ENCODE results near the gene B4GALT4.
"Not testable (repeated sequence)": the region's sequence is repeated elsewhere in the genome, so short reads cannot be mapped to it uniquely, and the experiment has no call there.

The B4GALT4 gene

GRCh38 chr3:119205685-119206084 lies 35.0 kb downstream of the B4GALT4 start:
- FAIRE-seq (no peak), DNase-seq (ENCODE audit: low spot score) (no peak)

DNA sequence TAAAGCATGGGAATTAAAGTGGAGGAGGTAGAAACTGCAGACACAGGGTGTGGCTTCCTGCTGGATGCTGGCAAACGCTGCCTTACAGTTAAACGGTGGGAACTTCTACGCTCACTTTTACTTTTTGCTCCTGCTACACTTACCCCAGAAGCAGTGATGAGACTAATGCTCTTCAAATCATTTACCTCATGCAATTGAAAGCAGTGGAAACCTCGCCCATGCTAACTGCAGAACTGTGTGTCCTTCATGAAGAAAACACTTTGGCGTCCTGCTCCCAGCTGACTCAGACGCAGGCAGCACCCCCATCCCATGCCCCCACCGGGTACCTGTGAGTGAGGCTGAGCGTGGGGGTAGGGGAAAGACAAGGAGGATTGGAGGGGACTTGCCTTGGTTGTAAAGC lies 35.5 kb downstream of the B4GALT4 start:
- FAIRE-seq: no peak
- no peak for DNase-seq (ENCODE audit: low spot score)

DNA sequence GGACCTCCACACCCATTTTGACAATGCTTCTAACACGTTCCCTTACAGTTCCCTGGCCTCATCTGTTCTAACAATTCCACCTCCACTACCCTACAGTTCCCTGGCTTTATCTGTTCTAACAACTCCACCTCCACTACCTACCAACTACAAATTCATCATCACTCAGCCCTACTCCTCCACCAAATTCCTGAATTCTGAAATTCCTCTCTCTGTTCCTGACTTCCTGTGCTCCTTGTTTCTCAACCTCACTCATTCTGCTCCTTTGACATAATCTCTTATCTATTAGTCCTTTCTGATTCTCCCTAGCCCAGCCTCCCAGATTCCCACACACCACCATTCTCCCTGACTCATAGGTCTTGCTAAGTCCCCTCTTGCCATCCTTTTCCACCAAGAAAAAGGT lies 44.8 kb downstream of the B4GALT4 start:
- FAIRE-seq: no peak
- no peak for DNase-seq (ENCODE audit: low spot score)

DNA sequence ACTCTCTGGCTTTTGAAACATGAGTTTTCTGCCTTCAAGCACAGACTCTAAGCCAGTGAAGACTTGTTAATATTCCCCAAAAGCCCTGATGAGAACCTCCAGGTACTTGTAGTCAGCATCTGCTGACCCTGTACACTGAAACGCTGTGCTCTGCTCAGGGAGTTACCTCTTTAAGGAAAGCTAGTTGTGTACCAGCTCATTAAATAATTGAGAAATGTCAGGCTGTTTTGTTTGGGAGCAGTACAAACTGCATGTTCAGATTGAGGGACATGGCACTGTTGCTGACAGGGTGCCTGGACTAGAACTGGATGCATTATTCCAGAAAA lies 45.6 kb downstream of the B4GALT4 start:
- no peak for FAIRE-seq

DNA sequence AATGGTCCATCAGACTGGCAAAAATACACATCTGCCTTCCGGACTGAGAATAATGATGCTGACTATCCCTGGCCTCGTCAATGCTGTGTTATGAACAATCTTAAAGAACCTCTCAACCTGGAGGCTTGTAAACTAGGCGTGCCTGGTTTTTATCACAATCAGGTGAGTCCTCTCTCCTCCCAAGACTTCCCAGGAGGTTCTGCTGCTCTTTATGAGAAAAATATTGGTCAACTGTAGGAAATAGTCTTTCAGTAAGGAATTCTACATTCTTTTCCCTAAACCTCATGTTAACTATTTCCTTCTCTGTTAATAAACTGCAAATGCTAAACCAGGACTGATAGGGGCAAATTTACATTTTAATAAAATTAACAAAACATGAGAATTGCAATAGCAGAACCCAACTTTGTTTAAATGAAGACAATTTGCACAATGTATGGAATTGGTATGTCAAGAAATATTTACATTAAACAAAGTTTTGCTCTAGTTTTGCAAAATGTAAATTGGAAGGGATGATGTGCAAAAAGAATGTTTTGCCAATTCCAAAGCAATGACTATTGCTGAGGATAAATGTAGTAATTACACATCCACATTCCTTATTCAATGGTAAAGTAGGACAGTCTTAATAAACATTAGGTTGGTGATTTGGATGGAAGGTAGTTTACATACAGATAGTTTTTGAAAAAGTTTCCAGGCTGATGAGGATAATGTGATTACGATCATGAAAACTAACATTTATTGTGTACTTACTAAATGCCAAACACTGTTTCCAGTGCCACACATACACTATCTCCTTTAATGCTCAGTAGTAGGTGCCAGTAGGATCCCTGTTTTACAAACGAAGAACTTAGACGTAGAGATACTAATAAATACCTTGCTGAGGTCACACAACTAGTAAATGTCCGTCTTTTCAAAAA lies 46.2 kb downstream of the B4GALT4 start:
- no peak for FAIRE-seq
- no peak for DNase-seq (ENCODE audit: low spot score)

More for the DNA sequence above, 45.6 kb downstream of the B4GALT4 start:
- DNase-seq (ENCODE audit: low spot score): no peak

GRCh38 chr3:119191800-119192199 lies 48.9 kb downstream of the B4GALT4 start:
- no peak for DNase-seq (ENCODE audit: low spot score)
- FAIRE-seq: no peak

GRCh38 chr3:119187266-119187665 lies 53.4 kb downstream of the B4GALT4 start:
- DNase-seq (ENCODE audit: low spot score) (no peak), FAIRE-seq (no peak)

GRCh38 chr3:119184796-119185570 lies 55.7 kb downstream of the B4GALT4 start:
- DNase-seq (ENCODE audit: low spot score): no peak
- FAIRE-seq: no peak

DNA sequence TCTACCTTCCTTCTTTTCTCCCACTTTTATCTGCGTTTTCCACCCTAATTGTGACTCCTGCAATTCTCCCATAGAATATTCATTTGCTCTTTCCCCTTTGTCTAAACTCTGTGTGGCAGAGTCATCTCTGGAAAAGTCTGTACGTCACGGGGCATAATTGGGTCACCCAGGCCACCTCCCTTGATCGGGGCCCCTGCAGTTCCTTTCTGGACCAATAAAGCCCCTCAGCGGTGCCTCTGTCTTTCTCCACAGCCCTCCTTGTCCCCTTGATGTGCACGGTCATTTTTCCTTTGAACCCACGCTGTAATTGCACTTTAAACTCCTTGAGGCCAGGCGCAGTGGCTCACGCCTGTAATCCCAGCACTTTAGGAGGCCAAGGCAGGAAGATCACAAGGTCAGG lies 56.6 kb downstream of the B4GALT4 start:
- no peak for DNase-seq (ENCODE audit: low spot score)
- FAIRE-seq: no peak

- DNase-seq (ENCODE audit: low spot score): no peak
- no peak for FAIRE-seq
Observed at GRCh38 chr3:119181765-119182164, 58.9 kb downstream of the B4GALT4 start.

DNA sequence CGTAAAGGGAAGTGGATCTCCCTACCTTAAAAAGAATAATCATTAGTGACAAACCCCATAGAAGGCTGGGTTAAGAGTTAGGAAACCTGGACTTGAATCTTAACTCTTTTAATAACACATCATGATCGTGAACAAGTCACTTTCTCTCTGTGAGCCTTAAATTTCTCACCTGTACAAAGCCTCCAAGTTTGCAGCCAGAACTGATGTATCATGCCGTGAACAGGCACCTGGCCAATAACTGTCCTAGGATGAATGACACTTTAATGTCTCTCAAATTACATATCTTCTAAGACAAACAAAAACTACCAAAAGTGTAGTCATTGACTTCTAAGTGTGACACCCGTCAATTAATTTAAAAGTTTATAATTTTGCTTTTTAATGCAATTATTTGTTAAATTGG lies 63.4 kb downstream of the B4GALT4 start:
- FAIRE-seq (no peak), DNase-seq (ENCODE audit: low spot score) (no peak)

- no peak for FAIRE-seq
- DNase-seq (ENCODE audit: low spot score): no peak
Observed at GRCh38 chr3:119176778-119177177, 63.9 kb downstream of the B4GALT4 start.

- no peak for FAIRE-seq
Observed at GRCh38 chr3:119175872-119176756, 64.6 kb downstream of the B4GALT4 start.

GRCh38 chr3:119173325-119173724 lies 67.4 kb downstream of the B4GALT4 start, which contains the start of gene UPK1B:
TSS of gene UPK1B (plus strand) at chr3:119173598. CDS start at chr3:119186742, 13,144 bp downstream.
- peak; percentile 17 for DNase-seq (ENCODE audit: low spot score)
- FAIRE-seq: no peak

More at GRCh38 chr3:119175872-119176756, 64.6 kb downstream of the B4GALT4 start:
- DNase-seq (ENCODE audit: low spot score): no peak

- FAIRE-seq (no peak), DNase-seq (ENCODE audit: low spot score) (no peak)
Observed at GRCh38 chr3:119170821-119171220, 69.9 kb downstream of the B4GALT4 start.

DNA sequence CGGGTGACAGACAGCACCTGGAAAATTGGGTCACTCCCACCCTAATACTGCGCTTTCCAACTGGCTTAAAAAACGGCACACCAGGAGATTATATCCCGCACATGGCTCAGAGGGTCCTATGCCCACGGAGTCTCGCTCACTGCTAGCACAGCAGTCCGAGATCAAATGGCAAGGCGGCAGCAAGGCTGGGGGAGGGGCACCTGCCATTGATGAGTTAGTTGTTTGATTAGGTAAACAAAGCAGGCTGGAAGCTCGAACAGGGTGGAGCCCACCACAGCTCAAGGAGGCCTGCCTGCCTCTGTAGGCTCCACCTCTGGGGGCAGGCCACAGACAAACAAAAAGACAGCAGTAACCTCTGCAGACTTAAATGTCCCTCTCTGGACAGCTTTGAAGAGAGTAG lies 75.9 kb downstream of the B4GALT4 start:
- DNase-seq (ENCODE audit: low spot score); FAIRE-seq: not testable (repeated sequence)

Measured in urothelium cell line (cell line).